H9 (cell line): ENCODE data around the gene MAGI1. TPM values are rescaled to one million over a fixed set of nuclear protein-coding genes. Genes with fewer than 3 reads are reported as not detected.

Source experiments
- DNase-seq: peaks from one replicate; pipeline ENCODE4 v3.0.0-alpha.2; 2017
- H2AFZ ChIP-seq: one replicate; pipeline ENCODE4 v1.6.1; 2013; ENCODE audit warnings: mild to moderate bottlenecking, low read length, control low read depth, moderate library complexity
- H2AK5ac ChIP-seq: 2 replicates; pipeline ENCODE4 v1.6.1; 2013; ENCODE audit warnings: low read length, control low read depth, mixed read lengths; ENCODE audit not compliant: insufficient read length
- H2BK120ac ChIP-seq: one replicate; pipeline ENCODE4 v1.6.1; 2013; ENCODE audit warnings: low read depth, mild to moderate bottlenecking, low read length, control low read depth, inconsistent platforms; ENCODE audit not compliant: poor library complexity, severe bottlenecking
- H2BK12ac ChIP-seq: 2 replicates; pipeline ENCODE4 v1.6.1; 2013; ENCODE audit warnings: low read length, control low read depth, mixed read lengths, low read depth; ENCODE audit not compliant: insufficient read length
- H2BK15ac ChIP-seq: 2 replicates; pipeline ENCODE4 v1.6.1; 2013; ENCODE audit warnings: low read depth, low read length, control low read depth
- H2BK20ac ChIP-seq: one replicate; pipeline ENCODE4 v1.6.1; 2013; ENCODE audit warnings: low read depth, mild to moderate bottlenecking, low read length, control low read depth, inconsistent platforms; ENCODE audit not compliant: poor library complexity, severe bottlenecking
- H2BK5ac ChIP-seq: 2 replicates; pipeline ENCODE4 v1.6.1; 2013; ENCODE audit warnings: low read length, control low read depth, mixed read lengths; ENCODE audit not compliant: insufficient read length
- H3K14ac ChIP-seq: 2 replicates; pipeline ENCODE4 v1.6.1; 2013; ENCODE audit warnings: low read length, control low read depth; ENCODE audit not compliant: insufficient read depth
- H3K18ac ChIP-seq: 2 replicates; pipeline ENCODE4 v1.6.1; 2013; ENCODE audit warnings: low read depth, mild to moderate bottlenecking, mixed read lengths, low read length, control low read depth; ENCODE audit not compliant: insufficient read length
- H3K23ac ChIP-seq: 2 replicates; pipeline ENCODE4 v1.6.1; 2013; ENCODE audit warnings: low read length, control low read depth, mixed read lengths, low read depth; ENCODE audit not compliant: insufficient read length
- H3K23me2 ChIP-seq: 2 replicates; pipeline ENCODE4 v1.6.1; 2013; ENCODE audit warnings: low read depth, mild to moderate bottlenecking, mixed read lengths, low read length, control low read depth; ENCODE audit not compliant: insufficient read length, poor library complexity, severe bottlenecking
- H3K27ac ChIP-seq: 2 replicates; pipeline ENCODE4 v1.5.1; 2013; ENCODE audit warnings: low read length, control low read depth, mixed read lengths, low read depth; ENCODE audit not compliant: insufficient read length
- H3K27me3 ChIP-seq: 2 replicates; pipeline ENCODE4 v1.6.1; 2013; ENCODE audit warnings: low read length, control low read depth, inconsistent platforms; ENCODE audit not compliant: insufficient read depth
- H3K4ac ChIP-seq: 2 replicates; pipeline ENCODE4 v1.6.1; 2013; ENCODE audit warnings: low read depth, mild to moderate bottlenecking, control low read depth, inconsistent platforms, low read length, moderate library complexity
- H3K4me1 ChIP-seq: 2 replicates; pipeline ENCODE4 v1.6.1; 2013; ENCODE audit warnings: low read length, control low read depth, inconsistent platforms; ENCODE audit not compliant: insufficient read depth
- H3K4me2 ChIP-seq: 2 replicates; pipeline ENCODE4 v1.6.1; 2013; ENCODE audit warnings: low read length, control low read depth, mixed read lengths; ENCODE audit not compliant: insufficient read length, insufficient read depth
- H3K56ac ChIP-seq: 2 replicates; pipeline ENCODE4 v1.6.1; 2013; ENCODE audit warnings: low read depth, mild to moderate bottlenecking, mixed read lengths, low read length, control low read depth; ENCODE audit not compliant: insufficient read length
- H3K79me1 ChIP-seq: 2 replicates; pipeline ENCODE4 v1.6.1; 2013; ENCODE audit warnings: low read depth, mild to moderate bottlenecking, moderate library complexity, low read length, control low read depth, inconsistent platforms; ENCODE audit not compliant: insufficient read depth, poor library complexity, severe bottlenecking
- H3K79me2 ChIP-seq: 2 replicates; pipeline ENCODE4 v1.6.1; 2013; ENCODE audit warnings: low read length, control low read depth, inconsistent platforms; ENCODE audit not compliant: insufficient read depth
- H3K9ac ChIP-seq: 2 replicates; pipeline ENCODE4 v1.6.1; 2013; ENCODE audit warnings: low read length, control low read depth, mixed read lengths; ENCODE audit not compliant: insufficient read length; ENCODE audit errors: extremely low read depth
- H3K9me3 ChIP-seq: one replicate; pipeline ENCODE4 v1.6.1; 2013; ENCODE audit warnings: low read depth, low read length, inconsistent platforms; ENCODE audit not compliant: control insufficient read depth
- H3T11ph ChIP-seq: one replicate; pipeline ENCODE4 v1.6.1; 2013; ENCODE audit warnings: mild to moderate bottlenecking, low read length, control low read depth, inconsistent platforms
- H4K20me1 ChIP-seq: one replicate; pipeline ENCODE4 v1.6.1; 2013; ENCODE audit not compliant: control insufficient read depth, insufficient read length, insufficient read depth
- H4K5ac ChIP-seq: 2 replicates; pipeline ENCODE4 v1.6.1; 2013; ENCODE audit warnings: low read depth, mild to moderate bottlenecking, mixed read lengths, low read length, control low read depth; ENCODE audit not compliant: insufficient read length
- H4K8ac ChIP-seq: replicated peaks from 2 replicates; pipeline ENCODE4 v1.6.1; 2013; ENCODE audit warnings: low read length, control low read depth, mixed read lengths, low read depth; ENCODE audit not compliant: insufficient read length
- H4K91ac ChIP-seq: 2 replicates; pipeline ENCODE4 v1.6.1; 2013; ENCODE audit warnings: low read depth, mild to moderate bottlenecking, moderate library complexity, mixed read lengths, low read length, control low read depth; ENCODE audit not compliant: insufficient read length
- H3K27ac Mint-ChIP-seq, 3 experiments: 2 replicates in 2 of 3; 3 replicates in 1 of 3; pipeline ENCODE4 v1.8.0; 2020 to 2021; ENCODE audit warnings: mixed read lengths in 3 of 3, mild to moderate bottlenecking in 1 of 3, moderate library complexity in 1 of 3
- H3K27me3 Mint-ChIP-seq: 2 replicates; pipeline ENCODE4 v1.8.0; 2021; ENCODE audit warnings: low read depth, mild to moderate bottlenecking, moderate library complexity, mixed read lengths
- H3K36me3 Mint-ChIP-seq, 3 experiments: 2 replicates in 2 of 3; 3 replicates in 1 of 3; pipeline ENCODE4 v1.8.0; 2020 to 2021; ENCODE audit warnings: low read depth in 3 of 3, mixed read lengths in 3 of 3; ENCODE audit not compliant: insufficient read depth in 1 of 3
- H3K4me1 Mint-ChIP-seq, 2 experiments: 2 replicates each; pipeline ENCODE4 v1.8.0; 2020; ENCODE audit warnings: mixed read lengths in 2 of 2
- H3K4me3 Mint-ChIP-seq, 2 experiments: 2 replicates in 1 of 2; 3 replicates in 1 of 2; pipeline ENCODE4 v1.8.0; 2020 to 2021; ENCODE audit warnings: mild to moderate bottlenecking in 2 of 2, mixed read lengths in 2 of 2, moderate library complexity in 1 of 2
- H3K9me3 Mint-ChIP-seq, 2 experiments: 2 replicates in 1 of 2; 3 replicates in 1 of 2; pipeline ENCODE4 v1.8.0; 2020; ENCODE audit warnings: mild to moderate bottlenecking in 2 of 2, mixed read lengths in 2 of 2, moderate library complexity in 1 of 2
- WGBS: extraction: QIAGEN DNeasy Blood & Tissue Kit; methylation state at CpG from one replicate; pipeline ENCODE4 v1.1.7; 2013; ENCODE audit warnings: missing lambda C conversion rate, low lambda C conversion rate, mixed read lengths; ENCODE audit not compliant: insufficient read length; ENCODE audit errors: extremely low coverage; 5-methylcytosine and 5-hydroxymethylcytosine counted together
- total RNA-seq: library from RNA; stranded (reverse); gene quantifications from 2 replicates; pipeline ENCODE4 v1.2.1, GENCODE V29; 2021
- TF ChIP-seq, protein P1 (sequence below): fragments of 200-600 bp; sonication (generic); conservative IDR thresholded peaks from 3 replicates; pipeline ENCODE4 v1.8.0; 2021; ENCODE audit warnings: antibody characterized with exemption, mild to moderate bottlenecking

The MAGI1 gene
- total RNA-seq, 1 experiment from 2014 or later, result 65.7 TPM

GRCh38 chr3:65448120-65448519 lies 590.6 kb downstream of the MAGI1 start:
- no peaks in the 10 kb centered on the region; a peak in 2 of 7 replicates for H3K36me3 Mint-ChIP-seq
- no peak overlapping the region for H4K91ac ChIP-seq
- H3K4me3 Mint-ChIP-seq, result no peak overlapping the region
- H2BK20ac ChIP-seq, result no peak overlapping the region
- no peak overlapping the region for H3K4ac ChIP-seq
- no peak overlapping the region for H3K56ac ChIP-seq
- H3K4me2 ChIP-seq, result no peak overlapping the region
- no peak overlapping the region for H3K14ac ChIP-seq
- no peaks in the 10 kb centered on the region for H4K20me1 ChIP-seq
- WGBS, result no CpG with 5 or more reads among the region's 3 CpGs
- peaks cover 13 to 17% of the 10 kb centered on the region in 2 experiments for H3K4me1 Mint-ChIP-seq
- no peaks in the 10 kb centered on the region for H3K27me3 Mint-ChIP-seq
- H3K23ac ChIP-seq, result no peak overlapping the region
- H2BK12ac ChIP-seq, result no peak overlapping the region
- no peak overlapping the region for H3K18ac ChIP-seq
- H3K27me3 ChIP-seq, result no peaks in the 10 kb centered on the region
- no peaks in the 10 kb centered on the region for H3K23me2 ChIP-seq
- H3K27ac Mint-ChIP-seq, result peak overlapping the region in 1 of 3 experiments; percentile 1; a peak in 1 of 7 replicates
- H2BK120ac ChIP-seq, result no peak overlapping the region
- H3K9me3 ChIP-seq, result no peaks in the 10 kb centered on the region
- no peak overlapping the region for H2BK15ac ChIP-seq
- H3K9me3 Mint-ChIP-seq, result no peaks in the 10 kb centered on the region
- H2BK5ac ChIP-seq, result no peak overlapping the region
- no peak overlapping the region for H3T11ph ChIP-seq
- H2AK5ac ChIP-seq, result no peak overlapping the region
- no peaks in the 10 kb centered on the region for H3K79me1 ChIP-seq
- TF ChIP-seq, protein P1, sequence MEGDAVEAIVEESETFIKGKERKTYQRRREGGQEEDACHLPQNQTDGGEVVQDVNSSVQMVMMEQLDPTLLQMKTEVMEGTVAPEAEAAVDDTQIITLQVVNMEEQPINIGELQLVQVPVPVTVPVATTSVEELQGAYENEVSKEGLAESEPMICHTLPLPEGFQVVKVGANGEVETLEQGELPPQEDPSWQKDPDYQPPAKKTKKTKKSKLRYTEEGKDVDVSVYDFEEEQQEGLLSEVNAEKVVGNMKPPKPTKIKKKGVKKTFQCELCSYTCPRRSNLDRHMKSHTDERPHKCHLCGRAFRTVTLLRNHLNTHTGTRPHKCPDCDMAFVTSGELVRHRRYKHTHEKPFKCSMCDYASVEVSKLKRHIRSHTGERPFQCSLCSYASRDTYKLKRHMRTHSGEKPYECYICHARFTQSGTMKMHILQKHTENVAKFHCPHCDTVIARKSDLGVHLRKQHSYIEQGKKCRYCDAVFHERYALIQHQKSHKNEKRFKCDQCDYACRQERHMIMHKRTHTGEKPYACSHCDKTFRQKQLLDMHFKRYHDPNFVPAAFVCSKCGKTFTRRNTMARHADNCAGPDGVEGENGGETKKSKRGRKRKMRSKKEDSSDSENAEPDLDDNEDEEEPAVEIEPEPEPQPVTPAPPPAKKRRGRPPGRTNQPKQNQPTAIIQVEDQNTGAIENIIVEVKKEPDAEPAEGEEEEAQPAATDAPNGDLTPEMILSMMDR, result no peak
- no peak overlapping the region for H4K5ac ChIP-seq
- no peak for DNase-seq
- no peaks in the 10 kb centered on the region for H3K4me1 ChIP-seq
- H2AFZ ChIP-seq, result no peak overlapping the region
- H3K27ac ChIP-seq, result no peak overlapping the region
- H4K8ac ChIP-seq, result no peak overlapping the region
- H3K79me2 ChIP-seq, result no peaks in the 10 kb centered on the region
- H3K9ac ChIP-seq, result no peak overlapping the region
